Caco-2 (cell line): Measurements from ENCODE around the gene CA12. TPM values are rescaled to one million over a fixed set of nuclear protein-coding genes. Genes with fewer than 3 reads are reported as not detected.

Source experiments
- BruUV-seq: library from RNA; stranded (reverse); fragments of 400-500 nt; replicated peaks from 2 replicates; lab custom pipeline; 2021; lab: Mats Ljungman, UMichigan
- CTCF ChIA-PET: fragments of 300-600 bp; sonication (Branson Sonifier 250); formaldehyde crosslinking; loops from one replicate; lab custom pipeline; 2022; ENCODE audit warnings: antibody characterized with exemption; lab: Charles Lee
- POLR2A ChIA-PET: fragments of 300-600 bp; sonication (Branson Sonifier 250); formaldehyde crosslinking; loops from one replicate; lab custom pipeline; 2022; ENCODE audit warnings: antibody characterized with exemption; lab: Charles Lee
- DNase-seq, 2 experiments: peaks; one replicate each; pipeline versions ENCODE4 v3.0.0 to v3.0.0-alpha.2; 2020 to 2022
- H3K27me3 ChIP-seq: replicated peaks from 2 replicates; pipeline ENCODE4 v1.6.0; 2011; ENCODE audit warnings: low read length; ENCODE audit not compliant: control insufficient read depth, insufficient read depth
- H3K36me3 ChIP-seq: 2 replicates; pipeline ENCODE4 v1.5.1; 2011; ENCODE audit warnings: low read length; ENCODE audit not compliant: control insufficient read depth, insufficient read depth
- H3K4me1 ChIP-seq: fragments of 250-450 bp; sonication (Bioruptor Pico); 2 replicates; pipeline ENCODE4 v1.5.1; 2020; ENCODE audit warnings: mild to moderate bottlenecking
- H3K4me3 ChIP-seq: 2 replicates; pipeline ENCODE4 v1.5.1; 2011; ENCODE audit warnings: low read depth, mild to moderate bottlenecking, control low read depth, low read length
- H3K9me3 ChIP-seq: fragments of 250-450 bp; sonication (Bioruptor Pico); 2 replicates; pipeline ENCODE4 v1.5.1; 2020; ENCODE audit warnings: mild to moderate bottlenecking, moderate library complexity
- H3K27ac Mint-ChIP-seq: one replicate; pipeline ENCODE4 v1.8.0; 2022; ENCODE audit warnings: mixed read lengths; ENCODE audit not compliant: unreplicated experiment
- H3K27me3 Mint-ChIP-seq: one replicate; pipeline ENCODE4 v1.8.0; 2022; ENCODE audit warnings: mixed read lengths; ENCODE audit not compliant: insufficient read depth, unreplicated experiment
- H3K36me3 Mint-ChIP-seq: one replicate; pipeline ENCODE4 v1.8.0; 2022; ENCODE audit warnings: mild to moderate bottlenecking, mixed read lengths; ENCODE audit not compliant: insufficient read depth, unreplicated experiment
- H3K4me1 Mint-ChIP-seq: one replicate; pipeline ENCODE4 v1.8.0; 2022; ENCODE audit warnings: low read depth, mixed read lengths; ENCODE audit not compliant: unreplicated experiment
- H3K4me3 Mint-ChIP-seq: one replicate; pipeline ENCODE4 v1.8.0; 2022; ENCODE audit warnings: mild to moderate bottlenecking, moderate library complexity, mixed read lengths; ENCODE audit not compliant: unreplicated experiment
- H3K9me3 Mint-ChIP-seq: one replicate; pipeline ENCODE4 v1.8.0; 2022; ENCODE audit warnings: mixed read lengths; ENCODE audit not compliant: unreplicated experiment
- CTCF ChIP-seq, 2 experiments: fragments of 200-600 bp in 1 of 2; IDR thresholded peaks; 1 replicate in 1 of 2; 2 replicates in 1 of 2; pipeline versions ENCODE4 v1.5.1 to v1.8.0; 2011 to 2022; ENCODE audit warnings: antibody characterized with exemption in 1 of 2, control low read depth in 1 of 2, inconsistent platforms in 1 of 2, low read depth in 1 of 2, low read length in 1 of 2, mild to moderate bottlenecking in 1 of 2, moderate library complexity in 1 of 2; ENCODE audit not compliant: insufficient read depth in 1 of 2, severe bottlenecking in 1 of 2, unreplicated experiment in 1 of 2
- intact Hi-C: fragments of 100-400 bp; cut with micrococcal nuclease; formaldehyde crosslinking; loops from one replicate; pipeline ENCODE4 v1.10.0; 2022; ENCODE audit not compliant: unreplicated experiment
- total RNA-seq: library from RNA; stranded (reverse); gene quantifications from 2 replicates; pipeline ENCODE4 v1.2.3, GENCODE V29; 2022

CA12 gene
- total RNA-seq, 1 experiment from 2014 or later: 1.0 TPM

- Histone ChIP-seq H3K27me3 (no peaks in the 10 kb centered on the region), H3K4me3 (no peak overlapping the region), H3K9me3 (no peaks in the 10 kb centered on the region), H3K36me3 (no peaks in the 10 kb centered on the region), H3K4me1 (no peaks in the 10 kb centered on the region; the same call in 1 of the 2 replicates)
- Mint-ChIP-seq H3K4me3 (no peak overlapping the region), H3K9me3 (no peaks in the 10 kb centered on the region), H3K36me3 (no peaks in the 10 kb centered on the region), H3K27ac (no peak overlapping the region), H3K27me3 (peaks cover 2% of the 10 kb centered on the region), H3K4me1 (no peaks in the 10 kb centered on the region)
- ChIA-PET CTCF (no interaction called here), POLR2A (no interaction called here)
- no peak for TF ChIP-seq CTCF (IDR thresholded peaks at IDR 0.05; ENCODE audit: insufficient read depth in 1 of 2, low read depth in 1 of 2, low read length in 1 of 2, severe bottlenecking in 1 of 2, unreplicated experiment in 1 of 2)
- BruUV-seq: no TSS peak
- no peak for DNase-seq
- intact Hi-C loops: no loop called here
These were observed 8.4 kb upstream of the CA12 start for GRCh38 chr15:63389902-63390670.

- no peaks in the 10 kb centered on the region for H3K36me3 ChIP-seq
- ChIA-PET CTCF (no interaction called here), POLR2A (interaction anchor here (1.2 kb wide), 1 partner anchor 14 kb away, joined by 4 read pairs; no protein-coding TSS in a partner anchor)
- H3K4me3 Mint-ChIP-seq: no peak overlapping the region
- H3K27ac Mint-ChIP-seq: no peak overlapping the region
- no peaks in the 10 kb centered on the region; the same call in 1 of the 2 replicates for H3K4me1 ChIP-seq
- H3K27me3 ChIP-seq: no peaks in the 10 kb centered on the region
- no TSS peak for BruUV-seq
- H3K4me3 ChIP-seq: no peak overlapping the region
- peaks cover 2% of the 10 kb centered on the region for H3K27me3 Mint-ChIP-seq
- no peaks in the 10 kb centered on the region for H3K4me1 Mint-ChIP-seq
- no peaks in the 10 kb centered on the region for H3K9me3 Mint-ChIP-seq
- no peaks in the 10 kb centered on the region for H3K36me3 Mint-ChIP-seq
- intact Hi-C loops: no loop called here
- H3K9me3 ChIP-seq: no peaks in the 10 kb centered on the region
- no peak for TF ChIP-seq CTCF (IDR thresholded peaks at IDR 0.05; ENCODE audit: insufficient read depth in 1 of 2, low read depth in 1 of 2, low read length in 1 of 2, severe bottlenecking in 1 of 2, unreplicated experiment in 1 of 2)
- DNase-seq: no peak
These were observed 6.9 kb upstream of the CA12 start for GRCh38 chr15:63388511-63388910.

- H3K27me3 Mint-ChIP-seq: peaks cover 2% of the 10 kb centered on the region
These were observed 6.3 kb upstream of the CA12 start for GRCh38 chr15:63387748-63388493.

More at GRCh38 chr15:63387748-63388493, 6.3 kb upstream of the CA12 start:
- no peaks in the 10 kb centered on the region for H3K9me3 ChIP-seq
- ChIA-PET CTCF (no interaction called here), POLR2A (interaction anchor here (0.6 to 1.2 kb wide), 2 partner anchors 15 to 110 kb away, joined by 4 to 5 read pairs; no protein-coding TSS in a partner anchor)
- H3K4me1 ChIP-seq: no peaks in the 10 kb centered on the region; the same call in 1 of the 2 replicates
- Mint-ChIP-seq H3K4me1 (no peaks in the 10 kb centered on the region), H3K4me3 (no peak overlapping the region), H3K9me3 (no peaks in the 10 kb centered on the region), H3K27ac (no peak overlapping the region), H3K36me3 (no peaks in the 10 kb centered on the region)
- no peak for DNase-seq
- no peaks in the 10 kb centered on the region for H3K36me3 ChIP-seq
- no peaks in the 10 kb centered on the region for H3K27me3 ChIP-seq
- no TSS peak for BruUV-seq
- intact Hi-C loops: no loop called here
- H3K4me3 ChIP-seq: no peak overlapping the region
- no peak for TF ChIP-seq CTCF (IDR thresholded peaks at IDR 0.05; ENCODE audit: insufficient read depth in 1 of 2, low read depth in 1 of 2, low read length in 1 of 2, severe bottlenecking in 1 of 2, unreplicated experiment in 1 of 2)
